GM12878 (cell line): ENCODE data around the gene CTSK.

ENCODE experiments used
- CBX5 ChIP-seq: sonication (generic); IDR thresholded peaks from 2 replicates; pipeline ENCODE4 v1.6.1; 2016; ENCODE audit warnings: low read depth, moderate library complexity, mild to moderate bottlenecking, inconsistent platforms
- CTCF ChIP-seq, 3 experiments: IDR thresholded peaks in 2 of 3; conservative IDR thresholded peaks in 1 of 3; 2 replicates each; pipeline ENCODE4 v1.5.1; 2011; ENCODE audit warnings: low read depth in 3 of 3, low read length in 3 of 3, mild to moderate bottlenecking in 3 of 3, control low read depth in 2 of 3, moderate library complexity in 2 of 3, inconsistent platforms in 1 of 3, mixed read lengths in 1 of 3; ENCODE audit not compliant: control insufficient read depth in 2 of 3, insufficient read depth in 1 of 3; ENCODE audit errors: extremely low read depth in 1 of 3
- NFYA ChIP-seq: IDR thresholded peaks from 2 replicates; pipeline ENCODE4 v1.6.1; 2011; ENCODE audit warnings: low read depth, mild to moderate bottlenecking, low read length, improper control_type of control experiment, borderline replicate concordance
- NFYB ChIP-seq: IDR thresholded peaks from 2 replicates; pipeline ENCODE4 v1.6.1; 2011; ENCODE audit warnings: low read depth, mild to moderate bottlenecking, low read length, improper control_type of control experiment, moderate library complexity; ENCODE audit not compliant: insufficient read depth
- POLR2AphosphoS5 ChIP-seq: IDR thresholded peaks from 2 replicates; pipeline ENCODE4 v1.6.1; 2011; ENCODE audit warnings: mild to moderate bottlenecking, low read length, inconsistent platforms
- RAD21 ChIP-seq: IDR thresholded peaks from 2 replicates; pipeline ENCODE4 v1.6.1; 2011; ENCODE audit warnings: mild to moderate bottlenecking, low read depth, low read length, moderate library complexity; ENCODE audit not compliant: insufficient read depth
- RUNX3 ChIP-seq: IDR thresholded peaks from 2 replicates; pipeline ENCODE4 v1.6.1; 2012; ENCODE audit warnings: low read length, inconsistent platforms
- SMC3 ChIP-seq: IDR thresholded peaks from 2 replicates; pipeline ENCODE4 v1.6.1; 2011; ENCODE audit warnings: low read length, improper control_type of control experiment, borderline replicate concordance
- SP1 ChIP-seq: IDR thresholded peaks from one replicate; pipeline ENCODE4 v1.6.1; 2011; ENCODE audit warnings: low read depth, low read length
- STAT3 ChIP-seq: IDR thresholded peaks from 2 replicates; pipeline ENCODE4 v1.6.1; 2011; ENCODE audit warnings: low read depth, low read length, improper control_type of control experiment
- TCF12 ChIP-seq: IDR thresholded peaks from 2 replicates; pipeline ENCODE4 v1.6.1; 2011; ENCODE audit warnings: low read depth, mild to moderate bottlenecking, low read length
- USF1 ChIP-seq: IDR thresholded peaks from 2 replicates; pipeline ENCODE4 v1.6.1; 2011; ENCODE audit warnings: borderline replicate concordance, low read depth, mild to moderate bottlenecking, moderate library complexity, mixed read lengths, low read length; ENCODE audit not compliant: insufficient read depth; ENCODE audit errors: extremely low read length
- ZNF24 ChIP-seq: fragments of 450-650 bp; IDR thresholded peaks from 2 replicates; pipeline ENCODE4 v1.6.1; 2017; ENCODE audit warnings: antibody characterized with exemption, mild to moderate bottlenecking
- TF ChIP-seq, protein P1 (sequence below): IDR thresholded peaks from 2 replicates; pipeline ENCODE4 v1.6.1; 2011; ENCODE audit warnings: low read depth, mild to moderate bottlenecking, low read length, moderate library complexity, borderline replicate concordance; ENCODE audit errors: extremely low read depth

DNA sequence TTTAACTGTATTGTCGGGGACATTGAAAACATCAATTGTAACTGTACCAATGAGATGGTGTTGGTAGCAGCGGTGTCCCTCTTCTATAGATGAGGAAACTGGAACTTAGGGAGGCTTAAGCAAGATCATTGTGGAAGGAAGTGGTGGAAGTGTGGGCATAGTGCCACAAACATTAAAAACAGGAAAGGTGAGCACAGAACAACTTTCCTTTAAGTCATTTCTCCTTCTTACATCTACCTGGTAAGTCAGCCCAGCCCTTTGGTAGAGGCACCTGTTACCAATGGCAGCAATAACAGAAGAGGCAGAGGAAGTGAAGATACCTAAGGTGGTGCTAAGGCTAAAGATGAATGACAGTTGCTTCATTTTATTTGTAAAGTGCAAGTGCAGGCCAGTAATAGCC lies 30.5 kb downstream of the CTSK start:
- TF ChIP-seq NFYB, result no peak
- no peak for TF ChIP-seq SP1
- TF ChIP-seq CBX5, result no peak
- TF ChIP-seq CTCF (IDR thresholded peaks at IDR 0.05 in 2 of 3, conservative IDR thresholded peaks at IDR 0.05 in 1 of 3; ENCODE audit: control insufficient read depth in 2 of 3, extremely low read depth in 1 of 3, insufficient read depth in 1 of 3, low read depth in 3 of 3, low read length in 3 of 3), result no peak
- TF ChIP-seq, protein P1, sequence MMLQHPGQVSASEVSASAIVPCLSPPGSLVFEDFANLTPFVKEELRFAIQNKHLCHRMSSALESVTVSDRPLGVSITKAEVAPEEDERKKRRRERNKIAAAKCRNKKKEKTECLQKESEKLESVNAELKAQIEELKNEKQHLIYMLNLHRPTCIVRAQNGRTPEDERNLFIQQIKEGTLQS, result no peak
- no peak for TF ChIP-seq NFYA
- no peak for TF ChIP-seq SMC3
- no peak for TF ChIP-seq STAT3
- no peak for TF ChIP-seq POLR2AphosphoS5
- TF ChIP-seq ZNF24, result no peak
- no peak for TF ChIP-seq TCF12
- TF ChIP-seq RAD21, result no peak
- no peak for TF ChIP-seq USF1
- TF ChIP-seq RUNX3, result no peak
